DOHH2 (cell line): ENCODE data around the gene PRKAR1B.

Source experiments
- H3F3A ChIP-seq: fragments of 200-600 bp; sonication (generic), shearing (Covaris generic); 2 replicates; pipeline ENCODE4 v1.6.0; 2016; ENCODE audit warnings: antibody characterized with exemption, mild to moderate bottlenecking; ENCODE audit not compliant: control insufficient read depth, insufficient read depth
- H3K27ac ChIP-seq: fragments of 200-600 bp; sonication (generic); 2 replicates; pipeline ENCODE4 v1.5.1; 2014; ENCODE audit warnings: low read depth, mild to moderate bottlenecking, low read length, moderate library complexity
- H3K27me3 ChIP-seq: fragments of 200-600 bp; sonication (generic); 2 replicates; pipeline ENCODE4 v1.6.1; 2014; ENCODE audit warnings: mild to moderate bottlenecking, low read length, mixed read lengths; ENCODE audit not compliant: control insufficient read depth
- H3K36me3 ChIP-seq: fragments of 200-600 bp; sonication (generic); 2 replicates; pipeline ENCODE4 v1.6.1; 2014; ENCODE audit warnings: mild to moderate bottlenecking, low read length, moderate library complexity, mixed read lengths; ENCODE audit not compliant: control insufficient read depth
- H3K4me1 ChIP-seq: fragments of 200-600 bp; sonication (generic); 2 replicates; pipeline ENCODE4 v1.6.1; 2014; ENCODE audit warnings: mild to moderate bottlenecking, low read length, mixed read lengths; ENCODE audit not compliant: control insufficient read depth
- H3K4me2 ChIP-seq: fragments of 200-600 bp; sonication (generic); 2 replicates; pipeline ENCODE4 v1.6.0; 2014; ENCODE audit warnings: mild to moderate bottlenecking, low read length, moderate library complexity
- H3K4me3 ChIP-seq: fragments of 200-600 bp; sonication (generic); 2 replicates; pipeline ENCODE4 v1.5.1; 2014; ENCODE audit warnings: mild to moderate bottlenecking, low read length, mixed read lengths
- H3K79me2 ChIP-seq: fragments of 200-600 bp; sonication (generic); 2 replicates; pipeline ENCODE4 v1.6.1; 2014; ENCODE audit warnings: mild to moderate bottlenecking, low read length, mixed read lengths; ENCODE audit not compliant: control insufficient read depth
- H3K9me2 ChIP-seq: fragments of 200-600 bp; sonication (generic); replicated peaks from 2 replicates; pipeline ENCODE4 v1.6.1; 2014; ENCODE audit warnings: mild to moderate bottlenecking, low read length, mixed read lengths; ENCODE audit not compliant: control insufficient read depth
- H3K9me3 ChIP-seq: fragments of 200-600 bp; sonication (generic); 2 replicates; pipeline ENCODE4 v1.6.1; 2014; ENCODE audit warnings: antibody characterized with exemption, low read length, mixed read lengths; ENCODE audit not compliant: control insufficient read depth, insufficient read depth
- H4K20me1 ChIP-seq: fragments of 200-600 bp; sonication (generic); 2 replicates; pipeline ENCODE4 v1.6.0; 2014; ENCODE audit warnings: low read depth, mild to moderate bottlenecking, antibody characterized with exemption, low read length, moderate library complexity; ENCODE audit not compliant: control insufficient read depth, insufficient read depth
- CTCF ChIP-seq: fragments of 200-600 bp; sonication (generic); IDR thresholded peaks from one replicate; pipeline ENCODE4 v1.5.1; 2014; ENCODE audit warnings: antibody characterized with exemption, mild to moderate bottlenecking, low read depth, low read length; ENCODE audit not compliant: poor library complexity, severe bottlenecking
- EZH2phosphoT487 ChIP-seq: fragments of 200-600 bp; sonication (generic); IDR thresholded peaks from 2 replicates; pipeline ENCODE4 v1.6.1; 2017; ENCODE audit warnings: borderline replicate concordance, mild to moderate bottlenecking, antibody characterized with exemption, low read length, moderate library complexity, mixed read lengths

The PRKAR1B gene

GRCh38 chr7:526460-527034, 200.5 kb downstream of the PRKAR1B start:
- H3K27ac ChIP-seq: no peak overlapping the region

GRCh38 chr7:525740-526139, 201.3 kb downstream of the PRKAR1B start:
- H3K27me3 ChIP-seq: peaks cover 24% of the 10 kb centered on the region
- H3K79me2 ChIP-seq: no peaks in the 10 kb centered on the region
- 0 out of 2 replicates have a peak, but pooled peaks cover 4% of the 10 kb centered on the region for H4K20me1 ChIP-seq
- H3K9me3 ChIP-seq: no peaks in the 10 kb centered on the region
- H3K27ac ChIP-seq: no peak overlapping the region
- peaks cover 15% of the 10 kb centered on the region for H3K4me1 ChIP-seq
- no peaks in the 10 kb centered on the region for H3F3A ChIP-seq
- no peaks in the 10 kb centered on the region for H3K9me2 ChIP-seq
- H3K4me3 ChIP-seq: no peak overlapping the region
- no peak overlapping the region for H3K4me2 ChIP-seq
- H3K36me3 ChIP-seq: no peaks in the 10 kb centered on the region
- TF ChIP-seq CTCF (no peak), EZH2phosphoT487 (no peak)

More at GRCh38 chr7:526460-527034, 200.5 kb downstream of the PRKAR1B start:
- no peaks in the 10 kb centered on the region for H3K9me2 ChIP-seq
- no peak for TF ChIP-seq CTCF
- TF ChIP-seq EZH2phosphoT487: no peak
- no peak overlapping the region for H3K4me2 ChIP-seq
- 0 out of 2 replicates have a peak, but pooled peaks cover 4% of the 10 kb centered on the region for H4K20me1 ChIP-seq
- H3K4me3 ChIP-seq: no peak overlapping the region
- peaks cover 17% of the 10 kb centered on the region for H3K27me3 ChIP-seq
- no peaks in the 10 kb centered on the region for H3K9me3 ChIP-seq
- H3K4me1 ChIP-seq: peaks cover 12% of the 10 kb centered on the region
- H3K79me2 ChIP-seq: no peaks in the 10 kb centered on the region
- H3F3A ChIP-seq: no peaks in the 10 kb centered on the region
- H3K36me3 ChIP-seq: no peaks in the 10 kb centered on the region

GRCh38 chr7:524800-525199, 202.3 kb downstream of the PRKAR1B start:
- no peak overlapping the region for H3K27ac ChIP-seq
- H3K36me3 ChIP-seq: no peaks in the 10 kb centered on the region
- no peak for TF ChIP-seq EZH2phosphoT487
- TF ChIP-seq CTCF: no peak

More at GRCh38 chr7:524800-525199, 202.3 kb downstream of the PRKAR1B start:
- Histone ChIP-seq H3K4me2 (no peak overlapping the region), H3K79me2 (no peaks in the 10 kb centered on the region), H3K4me1 (peaks cover 15% of the 10 kb centered on the region), H3F3A (no peaks in the 10 kb centered on the region), H3K9me3 (no peaks in the 10 kb centered on the region), H3K27me3 (peaks cover 32% of the 10 kb centered on the region), H3K4me3 (no peak overlapping the region), H4K20me1 (0 out of 2 replicates have a peak, but pooled peaks cover 4% of the 10 kb centered on the region), H3K9me2 (no peaks in the 10 kb centered on the region)
